HG02588 (cell line): Measurements from ENCODE around the gene DNMT1.

Source experiments
- ATAC-seq: cut with Tn5 transposase; IDR thresholded peaks from one replicate; pipeline ENCODE4 v1.9.1; 2021; ENCODE audit warnings: mild to moderate bottlenecking, moderate library complexity; ENCODE audit not compliant: unreplicated experiment

Gene DNMT1

GRCh38 chr19:10115392-10116084 is 79.2 kb downstream of the DNMT1 start:
- ATAC-seq, result no peak

- ATAC-seq, result no peak
These were observed 79.9 kb downstream of the DNMT1 start for GRCh38 chr19:10114651-10115391.

GRCh38 chr19:10113964-10114650 is 80.6 kb downstream of the DNMT1 start:
- no peak for ATAC-seq

- no peak for ATAC-seq
These were observed 81.2 kb downstream of the DNMT1 start for GRCh38 chr19:10113592-10113963.

- no peak for ATAC-seq
These were observed 81.7 kb downstream of the DNMT1 start for GRCh38 chr19:10112895-10113591.

- ATAC-seq, result no peak
These were observed 82.6 kb downstream of the DNMT1 start for GRCh38 chr19:10112037-10112761.

- no peak for ATAC-seq
These were observed 83.3 kb downstream of the DNMT1 start, which contains the start of gene P2RY11 for GRCh38 chr19:10111405-10111811. Gene P2RY11 (plus strand): TSS chr19:10111693. CDS start chr19:10111722, 29 bp downstream.

- ATAC-seq, result no peak
These were observed 83.8 kb downstream of the DNMT1 start for GRCh38 chr19:10110972-10111317.

- ATAC-seq, result no peak
These were observed 84.4 kb downstream of the DNMT1 start for GRCh38 chr19:10110076-10110971.

- no peak for ATAC-seq
These were observed 85.2 kb downstream of the DNMT1 start for GRCh38 chr19:10109528-10109927.

- no peak for ATAC-seq
These were observed 86.9 kb downstream of the DNMT1 start for GRCh38 chr19:10107817-10108367.

- no peak for ATAC-seq
These were observed 87.5 kb downstream of the DNMT1 start for GRCh38 chr19:10107254-10107653.

GRCh38 chr19:10106100-10106936 is 88.4 kb downstream of the DNMT1 start, which contains the start of gene PPAN:
Gene PPAN (plus strand): TSS chr19:10106362. CDS start chr19:10106395, 33 bp downstream.
- ATAC-seq, result peak; percentile 47

GRCh38 chr19:10105509-10106099 is 89.1 kb downstream of the DNMT1 start:
- ATAC-seq, result peak; percentile 18

- ATAC-seq, result no peak
These were observed 89.9 kb downstream of the DNMT1 start for GRCh38 chr19:10104665-10105508.

- ATAC-seq, result no peak
These were observed 90.6 kb downstream of the DNMT1 start for GRCh38 chr19:10104130-10104513.

GRCh38 chr19:10102787-10103236 is 91.9 kb downstream of the DNMT1 start:
- peak; percentile 28 for ATAC-seq
